ENCODE data around the gene ZNF664.

DNA sequence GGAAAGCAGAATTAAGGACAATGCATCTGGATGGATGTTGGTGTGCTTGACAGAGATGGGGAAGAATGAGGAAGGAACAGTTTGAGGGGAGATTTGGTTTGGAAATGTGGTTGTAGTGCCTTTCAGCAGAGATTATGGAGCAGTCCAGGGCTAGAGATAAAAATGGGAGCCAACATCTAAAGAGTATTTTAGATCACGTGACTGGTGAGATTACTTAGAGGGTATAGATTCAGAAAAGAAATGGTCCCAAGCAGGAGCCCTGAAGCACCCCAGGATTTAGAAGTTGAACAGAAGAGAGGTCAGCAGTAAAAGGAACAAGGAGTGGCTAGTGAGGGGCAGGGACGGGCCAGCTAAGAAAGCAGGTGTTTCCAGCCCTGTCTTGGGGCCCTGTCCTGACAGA lies 29.6 kb downstream of the ZNF664 start:
- TF ChIP-seq POLR2A (IDR thresholded peaks at IDR 0.05; ENCODE audit: low read length): no peak
- TF ChIP-seq GATA1 (IDR thresholded peaks at IDR 0.05; ENCODE audit: low read depth, low read length): no peak

Data from erythroblast (primary cell).